Pons (tissue), 1 donor: Measurements from ENCODE around the gene TCN2.
"Not testable (repeated sequence)": the region's sequence is repeated elsewhere in the genome, so short reads cannot be mapped to it uniquely, and the experiment has no call there.

Experiments
- DNase-seq: peaks from one replicate; pipeline ENCODE4 v3.0.0-alpha.2; 2016; ENCODE audit warnings: low spot score

TCN2 gene

GRCh38 chr22:30578481-30578880 lies 28.5 kb upstream of the TCN2 start:
- no peak for DNase-seq

GRCh38 chr22:30580896-30581295 lies 26.1 kb upstream of the TCN2 start:
- DNase-seq: no peak

DNA sequence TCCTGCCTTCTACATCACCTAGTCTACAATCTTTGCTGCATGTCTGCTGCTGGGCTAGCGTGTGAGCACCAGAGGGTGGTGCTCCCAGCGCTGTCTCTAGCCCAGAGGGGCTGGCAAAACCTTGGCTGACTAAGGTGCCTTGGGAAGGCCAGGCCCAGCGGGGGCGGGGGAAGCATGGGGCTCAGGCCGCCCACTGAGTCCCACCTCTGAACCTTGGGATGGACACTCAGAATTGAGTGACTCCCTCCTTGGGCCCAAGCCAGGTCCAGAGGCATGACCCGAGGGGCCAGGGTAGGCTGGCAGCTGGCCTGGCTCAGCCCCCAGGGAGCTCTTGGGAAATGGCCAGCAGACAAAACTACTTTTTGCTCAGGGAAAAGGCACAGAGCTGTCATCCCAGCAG lies 24.9 kb upstream of the TCN2 start:
- DNase-seq: no peak

- peak; percentile 71 for DNase-seq
These were observed 24.0 kb upstream of the TCN2 start for GRCh38 chr22:30582788-30583545.

- DNase-seq: no peak
These were observed 22.5 kb upstream of the TCN2 start for GRCh38 chr22:30584441-30584840.

DNA sequence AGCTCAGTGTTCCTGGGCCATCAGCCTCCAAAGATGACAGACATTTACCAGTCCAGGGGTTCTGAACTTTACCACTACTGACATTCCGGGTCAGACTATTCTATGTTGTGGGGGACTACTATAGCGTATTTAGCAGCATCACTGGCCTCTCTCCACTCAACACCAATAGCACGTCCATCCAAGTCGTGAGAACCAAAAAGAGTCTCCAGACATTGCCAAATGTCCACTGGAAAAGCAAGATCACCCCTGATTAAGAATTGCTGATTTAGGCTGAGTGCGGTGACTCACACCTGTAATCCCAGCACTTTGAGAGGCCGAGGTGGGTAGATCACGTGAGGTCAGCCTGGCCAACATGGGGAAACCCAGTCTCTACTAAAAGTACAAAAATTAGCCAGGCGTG lies 20.6 kb upstream of the TCN2 start:
- no peak for DNase-seq

DNA sequence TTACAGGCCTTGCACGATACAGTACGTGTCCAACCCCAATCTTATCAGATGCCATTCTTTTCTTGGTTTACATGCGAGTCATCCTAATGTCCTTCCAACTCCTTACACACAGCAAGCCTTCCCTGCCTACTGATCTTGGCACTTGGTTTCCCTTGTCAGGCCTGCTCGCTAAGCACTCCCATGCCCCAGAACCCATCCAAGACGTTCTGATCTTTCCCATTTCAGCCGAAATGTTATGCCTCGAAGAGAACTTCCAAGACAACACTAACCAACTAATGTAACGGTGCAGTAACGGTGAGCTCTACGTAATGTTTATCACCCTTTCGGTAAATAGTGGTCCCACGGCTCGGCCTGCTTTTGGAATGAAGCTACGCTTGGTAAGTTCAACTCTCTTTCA lies 15.8 kb upstream of the TCN2 start:
- no peak for DNase-seq

GRCh38 chr22:30591588-30592359 lies 15.2 kb upstream of the TCN2 start, which contains the start of gene PES1:
Gene PES1 (minus strand): TSS chr22:30591910. CDS start chr22:30591833, 77 bp downstream.
- DNase-seq: peak; percentile 97

DNA sequence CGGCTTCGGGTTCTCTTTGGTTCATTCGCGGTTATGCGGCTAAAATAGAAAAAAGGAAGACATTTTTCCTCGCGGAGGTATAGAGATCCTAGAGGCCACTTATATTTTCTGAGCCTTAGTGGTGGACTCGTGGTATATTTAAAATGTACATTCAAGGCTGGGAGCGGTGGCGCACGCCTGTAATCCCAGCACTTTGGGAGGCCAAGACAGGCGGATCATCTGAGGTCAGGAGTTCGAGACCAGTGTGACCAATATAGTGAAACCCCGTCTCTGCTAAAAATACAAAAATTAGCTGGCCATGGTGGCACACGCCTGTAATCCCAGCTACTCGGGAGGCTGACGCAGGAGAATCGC lies 14.6 kb upstream of the TCN2 start:
- not testable (repeated sequence) for DNase-seq

DNA sequence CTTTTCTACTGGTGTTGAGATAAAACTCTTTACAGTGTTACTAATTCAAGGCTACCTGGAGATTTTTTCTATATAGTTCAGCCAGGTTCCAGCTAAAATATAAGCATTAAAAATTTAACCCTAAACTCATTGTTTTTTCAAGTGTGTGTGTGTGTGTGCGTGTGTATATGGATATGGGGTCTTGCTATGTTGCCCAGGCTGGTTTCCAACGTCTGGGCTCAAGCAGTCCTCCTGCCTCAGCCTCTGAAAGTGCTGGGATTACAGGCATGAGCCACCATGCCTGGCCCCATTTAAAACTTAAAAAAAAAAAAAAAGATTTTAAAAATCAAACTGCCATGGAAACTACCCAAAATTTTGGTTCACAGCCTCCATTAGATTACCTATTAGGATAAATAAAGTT lies 10.8 kb upstream of the TCN2 start:
- no peak for DNase-seq

DNA sequence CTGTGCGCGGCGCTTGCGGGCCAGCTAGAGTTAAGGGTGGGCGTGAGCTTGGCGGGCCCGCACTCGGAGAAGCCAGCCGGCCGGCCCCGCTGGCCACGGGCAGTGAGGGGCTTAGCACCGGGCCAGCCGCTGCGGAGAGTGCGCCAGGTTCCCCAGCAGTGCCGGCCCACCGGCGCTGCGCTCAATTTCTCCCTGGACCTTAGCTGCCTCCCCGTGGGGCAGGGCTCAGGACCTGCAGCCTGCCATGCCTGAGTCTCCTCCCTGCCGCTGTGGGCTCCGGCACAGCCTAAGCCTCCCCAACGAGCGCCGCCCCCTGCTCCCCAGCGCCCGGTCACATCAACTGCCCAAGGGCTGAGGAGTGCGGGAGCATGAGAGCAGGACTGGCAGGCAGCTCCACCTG lies 10.1 kb upstream of the TCN2 start:
- no peak for DNase-seq

DNA sequence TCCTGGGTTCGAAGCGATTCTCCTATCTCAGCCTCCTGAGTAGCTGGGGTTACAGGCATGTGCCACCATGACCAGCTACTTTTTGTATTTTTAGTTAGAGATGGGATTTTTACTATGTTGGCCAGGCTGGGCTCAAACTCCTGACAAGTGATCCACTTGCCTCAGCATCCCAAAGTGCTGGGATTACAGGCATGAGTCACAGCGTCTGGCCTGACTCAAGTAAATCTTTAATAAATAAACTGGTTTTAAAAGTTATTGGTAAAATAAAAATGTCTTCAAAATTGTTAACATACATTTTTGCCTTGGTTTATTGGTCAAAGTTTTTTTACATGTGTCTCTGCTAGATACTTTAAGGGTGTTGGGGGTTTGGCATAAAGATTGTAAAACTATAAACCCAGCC lies 8.0 kb upstream of the TCN2 start:
- no peak for DNase-seq

DNA sequence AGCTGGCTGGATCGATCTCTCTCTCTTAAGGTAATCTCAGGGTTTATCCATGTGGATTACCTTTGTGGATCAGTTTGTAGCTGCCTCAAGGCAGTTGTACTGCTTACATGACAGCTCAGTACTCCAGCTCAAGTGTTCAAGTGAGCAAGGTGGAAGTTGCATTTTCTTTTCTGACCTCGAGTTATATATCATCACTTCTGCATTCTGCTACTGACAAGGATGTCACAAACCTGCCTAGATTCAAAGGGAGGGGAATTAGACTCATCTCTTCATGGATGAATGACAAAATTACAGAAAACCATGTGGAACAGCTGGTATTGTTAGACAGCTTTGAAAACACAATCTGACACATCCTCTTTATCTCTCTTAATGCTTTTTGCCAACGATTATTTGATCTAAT lies 6.1 kb upstream of the TCN2 start:
- no peak for DNase-seq

DNA sequence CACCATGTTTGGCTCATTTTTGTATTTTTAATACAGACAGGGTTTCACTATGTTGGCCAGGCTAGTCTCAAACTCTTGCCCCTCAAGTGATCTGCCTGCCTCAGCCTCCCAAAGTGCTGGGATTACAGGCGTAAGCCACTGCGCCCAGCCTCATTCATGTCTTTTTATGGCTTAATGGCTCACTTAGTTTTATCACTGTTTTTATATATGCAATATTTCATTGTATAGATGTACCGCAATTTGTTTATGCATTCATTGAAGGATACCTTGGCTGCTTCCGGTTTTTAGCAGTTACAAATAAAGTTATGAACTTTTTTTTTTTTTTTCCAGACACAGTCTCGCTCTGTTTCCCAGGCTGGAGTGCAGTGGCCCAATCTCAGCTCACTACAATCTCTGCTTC lies 5.5 kb upstream of the TCN2 start:
- DNase-seq: no peak

DNA sequence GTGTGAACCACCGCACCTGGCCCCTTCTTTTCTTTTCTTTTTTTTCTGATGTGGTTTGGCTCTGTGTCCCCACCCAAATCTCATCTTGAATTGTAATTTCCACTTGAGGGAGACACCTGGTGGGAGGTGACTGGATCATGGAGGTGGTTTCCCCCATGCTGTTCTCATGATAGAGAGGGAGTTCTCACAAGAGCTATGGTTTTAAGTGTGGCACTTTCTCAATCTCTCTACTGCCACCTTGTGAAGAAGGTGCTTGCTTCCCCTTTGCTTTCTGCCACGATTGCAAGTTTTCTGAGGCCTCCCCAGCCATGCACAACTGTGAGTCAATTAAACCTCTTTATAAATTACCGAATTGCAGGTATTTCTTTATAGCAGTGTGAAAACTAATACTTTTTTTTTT lies 4.9 kb upstream of the TCN2 start:
- DNase-seq: no peak

- no peak for DNase-seq
These were observed 3.2 kb upstream of the TCN2 start for GRCh38 chr22:30603801-30604200.

- DNase-seq: no peak
These were observed 2.3 kb upstream of the TCN2 start for GRCh38 chr22:30604723-30605122.

GRCh38 chr22:30605449-30606110 lies 1.4 kb upstream of the TCN2 start:
- DNase-seq: peak; percentile 59

- DNase-seq: no peak
These were observed 441 bp downstream of the TCN2 start for GRCh38 chr22:30607300-30607930.

DNA sequence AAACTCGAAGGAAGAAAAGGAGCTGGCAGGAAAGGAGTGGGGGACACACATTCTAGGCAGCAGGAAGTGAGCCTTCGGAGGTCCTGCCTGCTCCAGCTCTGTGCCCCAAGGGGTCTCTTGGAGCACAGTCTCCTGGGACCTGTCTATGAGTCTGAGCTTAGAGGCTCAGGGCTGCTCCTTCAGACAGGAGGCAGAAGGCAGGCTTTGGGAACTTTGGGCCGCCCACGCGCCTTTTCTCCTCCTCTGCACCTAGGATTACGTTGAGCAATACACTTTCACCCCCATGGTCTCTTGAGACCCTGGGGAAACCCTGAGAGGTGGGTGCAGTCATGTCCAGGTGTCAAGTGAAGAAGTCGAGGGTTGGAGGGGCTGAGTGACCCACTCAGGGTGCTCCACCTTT lies 965 bp downstream of the TCN2 start:
- DNase-seq: no peak

GRCh38 chr22:30609260-30610185 lies 2.5 kb downstream of the TCN2 start:
- DNase-seq: peak; percentile 66

- no peak for DNase-seq
These were observed 3.3 kb downstream of the TCN2 start for GRCh38 chr22:30610299-30610698.
